LNCAP (cell line): ENCODE results near the gene IGFBP2.

Experiments
- TF ChIP-seq, protein P1 (sequence below): fragments of 450-650 bp; IDR thresholded peaks from 2 replicates; pipeline ENCODE4 v1.5.1; 2017; ENCODE audit warnings: mild to moderate bottlenecking

Gene IGFBP2

DNA sequence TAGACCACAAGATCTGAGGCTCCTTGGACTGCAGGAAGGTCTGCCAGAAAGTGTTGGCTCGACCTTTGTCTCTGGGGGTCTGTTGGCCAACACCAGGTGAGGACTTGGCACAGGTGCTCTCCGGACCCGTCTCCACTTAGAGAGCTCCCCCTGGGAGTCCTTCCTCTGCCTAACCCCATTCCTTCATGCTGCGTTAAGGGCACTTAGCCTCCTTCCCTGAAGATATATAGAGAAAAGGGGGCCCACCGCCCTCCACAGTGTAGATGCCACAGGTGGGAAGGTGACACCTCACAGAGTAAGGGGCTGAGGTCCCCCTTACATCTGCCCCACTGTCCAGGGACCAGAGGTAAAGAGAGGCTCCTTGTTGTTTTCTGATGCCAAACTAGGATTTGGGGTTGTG is 53.9 kb downstream of the IGFBP2 start:
- TF ChIP-seq, protein P1, sequence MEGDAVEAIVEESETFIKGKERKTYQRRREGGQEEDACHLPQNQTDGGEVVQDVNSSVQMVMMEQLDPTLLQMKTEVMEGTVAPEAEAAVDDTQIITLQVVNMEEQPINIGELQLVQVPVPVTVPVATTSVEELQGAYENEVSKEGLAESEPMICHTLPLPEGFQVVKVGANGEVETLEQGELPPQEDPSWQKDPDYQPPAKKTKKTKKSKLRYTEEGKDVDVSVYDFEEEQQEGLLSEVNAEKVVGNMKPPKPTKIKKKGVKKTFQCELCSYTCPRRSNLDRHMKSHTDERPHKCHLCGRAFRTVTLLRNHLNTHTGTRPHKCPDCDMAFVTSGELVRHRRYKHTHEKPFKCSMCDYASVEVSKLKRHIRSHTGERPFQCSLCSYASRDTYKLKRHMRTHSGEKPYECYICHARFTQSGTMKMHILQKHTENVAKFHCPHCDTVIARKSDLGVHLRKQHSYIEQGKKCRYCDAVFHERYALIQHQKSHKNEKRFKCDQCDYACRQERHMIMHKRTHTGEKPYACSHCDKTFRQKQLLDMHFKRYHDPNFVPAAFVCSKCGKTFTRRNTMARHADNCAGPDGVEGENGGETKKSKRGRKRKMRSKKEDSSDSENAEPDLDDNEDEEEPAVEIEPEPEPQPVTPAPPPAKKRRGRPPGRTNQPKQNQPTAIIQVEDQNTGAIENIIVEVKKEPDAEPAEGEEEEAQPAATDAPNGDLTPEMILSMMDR, result no peak

DNA sequence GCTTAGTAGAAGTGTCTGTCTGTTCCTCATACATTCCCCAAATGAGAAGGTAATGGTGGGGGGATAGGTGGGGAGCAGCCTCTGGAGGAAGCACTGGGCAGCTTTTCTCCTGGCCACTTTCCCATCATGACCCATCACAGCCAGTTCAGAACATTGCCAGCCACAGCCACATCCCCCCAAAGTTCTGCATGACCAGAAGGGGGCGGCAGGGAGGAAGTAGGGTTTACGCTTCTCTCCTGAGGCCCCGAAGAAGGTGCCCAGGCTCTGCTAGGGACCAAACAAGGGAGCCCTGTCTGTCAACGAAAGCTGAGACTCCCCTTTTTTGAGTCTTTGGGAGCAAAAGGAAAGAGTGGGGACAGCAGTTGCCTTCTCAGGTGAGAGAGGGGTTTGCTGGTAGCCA is 54.4 kb downstream of the IGFBP2 start:
- TF ChIP-seq, protein P1, result peak; percentile 28; the same call in 1 of the 2 replicates

DNA sequence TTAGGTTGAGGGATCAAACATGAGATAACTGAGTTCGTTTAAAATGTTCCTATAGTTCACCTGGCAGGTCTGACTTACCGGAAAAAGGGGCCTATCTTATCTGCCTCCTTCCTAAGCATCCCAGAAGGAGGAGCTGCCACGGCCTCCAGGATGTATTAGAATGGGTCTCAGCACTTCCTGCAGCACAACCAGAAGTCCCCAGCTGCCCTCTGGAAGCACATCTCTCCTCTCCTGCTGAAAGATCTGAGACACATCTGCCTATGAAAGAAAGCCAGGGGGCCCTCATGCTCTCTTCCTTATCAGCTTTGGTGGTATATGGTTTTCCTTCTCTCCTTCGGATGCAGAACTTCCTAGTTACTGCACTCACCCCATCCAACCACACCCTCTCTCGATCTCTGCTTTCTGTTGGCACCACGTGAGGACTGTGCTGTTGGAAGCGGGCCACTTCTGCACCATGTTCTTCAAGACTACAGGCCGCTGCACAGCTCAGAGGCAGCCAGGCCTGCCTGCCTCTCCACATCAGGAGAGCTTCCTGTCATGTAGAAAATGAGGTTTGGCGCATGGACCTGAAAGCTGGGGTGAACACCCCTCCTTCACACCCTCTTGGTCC is 55.6 kb downstream of the IGFBP2 start:
- TF ChIP-seq, protein P1, result no peak

DNA sequence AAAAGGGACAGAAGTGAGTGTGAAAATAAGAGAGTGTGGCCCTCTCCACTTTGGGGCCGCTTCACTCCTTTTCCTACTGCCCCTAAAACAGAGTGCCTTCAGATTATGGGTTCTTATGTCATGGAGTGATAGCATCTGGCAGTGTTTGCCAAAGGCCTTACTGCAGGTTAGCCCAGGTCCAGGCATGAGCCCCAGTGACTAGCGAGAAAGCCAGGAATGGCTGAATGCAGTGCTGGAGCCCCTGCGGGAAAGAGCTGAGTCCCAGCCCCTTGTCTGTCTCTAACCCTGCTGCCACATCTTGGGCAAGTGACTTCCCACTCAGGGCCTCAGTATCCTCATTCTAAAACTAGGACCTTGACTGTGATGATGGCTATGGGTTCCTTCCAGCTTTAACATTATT is 56.2 kb downstream of the IGFBP2 start:
- TF ChIP-seq, protein P1, result no peak

DNA sequence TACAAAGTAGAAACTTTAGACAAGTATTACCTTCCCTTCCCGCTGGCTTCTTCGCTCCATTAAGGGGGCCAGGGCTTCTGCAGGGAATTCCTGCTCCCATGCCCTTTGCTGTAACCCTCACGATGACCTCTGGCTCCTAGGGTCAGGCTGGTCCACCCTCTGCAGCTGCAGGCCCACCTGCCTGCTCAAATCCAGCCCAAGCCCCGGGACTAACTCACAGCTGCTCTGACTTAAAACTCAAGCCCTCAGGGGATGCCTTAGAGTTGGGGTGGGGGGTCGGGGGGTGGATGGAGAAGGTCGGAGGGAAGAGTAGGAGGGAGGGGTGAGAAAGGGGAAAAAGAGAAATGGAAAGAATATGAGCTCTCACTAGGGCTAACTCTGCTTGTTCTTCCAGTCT is 57.2 kb downstream of the IGFBP2 start:
- TF ChIP-seq, protein P1, result no peak

DNA sequence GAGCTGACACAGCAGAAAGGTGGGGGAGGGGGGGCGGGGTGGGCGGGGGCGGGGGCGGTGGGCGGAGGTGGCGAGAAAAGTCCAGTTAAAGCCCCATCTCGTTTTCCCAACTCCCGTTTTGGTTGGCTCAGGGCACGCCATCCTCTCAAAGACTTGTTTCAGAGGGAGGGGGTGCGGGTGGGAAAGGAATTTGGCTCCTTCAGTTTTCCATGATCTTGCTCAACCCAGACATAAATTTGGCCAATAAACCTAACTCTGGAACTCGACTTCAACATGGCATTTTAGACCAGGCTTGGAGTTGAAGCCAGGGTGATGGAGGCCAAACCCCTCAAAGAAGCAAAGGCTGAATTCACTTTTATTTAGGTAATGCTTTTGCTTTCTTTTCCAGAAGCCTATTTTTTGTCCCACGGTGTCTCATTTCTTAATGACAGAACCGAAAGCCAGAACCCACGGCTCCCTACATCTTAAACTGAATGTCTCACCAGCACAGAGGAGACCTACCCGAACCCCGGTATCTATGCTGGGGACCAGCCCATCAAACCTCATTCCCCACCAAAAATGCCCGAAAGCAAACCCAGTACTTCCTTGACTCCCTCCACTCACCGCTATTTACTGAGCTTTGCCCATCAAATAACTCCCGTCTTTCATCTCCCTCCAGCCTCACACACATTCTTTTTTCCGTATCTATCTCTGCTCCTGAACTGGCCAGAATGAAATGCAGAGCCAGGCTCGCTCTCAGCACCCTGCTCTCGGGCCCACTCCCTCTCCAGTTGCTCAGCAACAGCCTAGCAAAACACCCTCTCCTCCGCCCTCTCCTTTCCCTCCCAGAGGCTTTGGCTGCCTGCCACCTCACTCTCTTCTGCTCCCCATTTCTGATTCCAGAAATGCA is 57.9 kb downstream of the IGFBP2 start:
- TF ChIP-seq, protein P1, result no peak

DNA sequence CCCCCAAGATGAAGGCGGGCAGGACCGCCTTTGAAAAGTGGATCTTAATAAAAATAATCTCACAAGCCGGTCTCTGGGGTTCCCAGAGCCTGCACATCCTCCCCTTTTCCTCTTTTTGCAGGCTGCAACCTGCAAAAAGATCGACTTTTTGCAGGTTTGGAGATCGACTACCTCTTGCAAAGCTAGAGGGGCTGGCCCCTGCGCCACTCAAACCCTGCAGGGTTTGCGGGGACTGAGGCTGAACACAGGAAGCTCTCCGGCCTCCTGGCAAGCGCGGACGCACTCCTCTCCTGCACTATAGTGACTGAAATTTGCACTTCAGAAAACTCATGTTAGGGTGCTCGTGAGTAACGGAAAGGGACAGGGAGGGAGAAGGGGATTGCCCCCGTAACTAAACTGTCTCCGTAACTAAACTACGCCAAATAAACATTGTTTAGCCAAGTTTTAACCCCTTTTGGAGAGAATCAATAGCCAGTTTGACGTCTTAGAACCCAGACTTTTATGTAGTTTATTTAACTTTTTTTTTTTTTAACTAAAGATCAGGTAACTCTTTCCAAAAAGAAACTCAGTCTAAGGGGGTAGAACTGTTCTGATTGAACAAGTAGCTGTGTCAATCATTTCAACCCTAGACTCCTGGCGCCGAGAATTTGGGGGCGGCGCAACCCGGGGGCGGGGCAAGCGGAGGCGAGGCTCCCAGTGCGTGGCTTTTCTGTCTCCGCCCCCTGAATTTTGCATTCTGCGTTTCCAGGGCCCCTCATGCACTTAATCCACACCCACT is 59.6 kb downstream of the IGFBP2 start:
- TF ChIP-seq, protein P1, result no peak
